BJ (cell line): ENCODE results near the gene MYO18A. TPM values are rescaled to one million over a fixed set of nuclear protein-coding genes. Genes with fewer than 3 reads are reported as not detected.

ENCODE experiments used
- CTCF ChIA-PET: fragments of 350-600 bp; formaldehyde crosslinking; extraction: SDS; loops from one replicate; lab custom pipeline; 2021; ENCODE audit warnings: antibody characterized with exemption, inconsistent platforms; lab: Yijun Ruan, JAX
- POLR2A ChIA-PET: fragments of 300-600 bp; sonication (Branson Sonifier 250); formaldehyde crosslinking; extraction: SDS; loops from one replicate; lab custom pipeline; 2021; ENCODE audit warnings: antibody characterized with exemption; lab: Charles Lee
- DNase-seq: peaks from one replicate; pipeline ENCODE4 v3.0.0-alpha.2; 2011; ENCODE audit warnings: low read depth
- H3K27me3 ChIP-seq: 2 replicates; pipeline ENCODE4 v1.6.0; 2011; ENCODE audit warnings: low read length; ENCODE audit not compliant: control insufficient read depth, insufficient read depth
- H3K36me3 ChIP-seq: 2 replicates; pipeline ENCODE4 v1.5.1; 2011; ENCODE audit warnings: low read length; ENCODE audit not compliant: control insufficient read depth, insufficient read depth
- H3K4me3 ChIP-seq: 2 replicates; pipeline ENCODE4 v1.5.1; 2011; ENCODE audit warnings: low read depth, mild to moderate bottlenecking, control low read depth, low read length
- polyA plus RNA-seq: library from polyadenylated mRNA; depleted of rRNA; stranded (reverse); fragments of >200 nt; gene quantifications from 2 replicates; pipeline ENCODE4 v1.2.3, GENCODE V29; 2011
- TF ChIP-seq, protein P1 (sequence below): IDR thresholded peaks from 2 replicates; pipeline ENCODE4 v1.5.1; 2011; ENCODE audit warnings: low read depth, mild to moderate bottlenecking, control low read depth, inconsistent platforms, low read length, moderate library complexity; ENCODE audit not compliant: insufficient read depth

MYO18A gene
- polyA plus RNA-seq, 1 experiment: 12.0 TPM

DNA sequence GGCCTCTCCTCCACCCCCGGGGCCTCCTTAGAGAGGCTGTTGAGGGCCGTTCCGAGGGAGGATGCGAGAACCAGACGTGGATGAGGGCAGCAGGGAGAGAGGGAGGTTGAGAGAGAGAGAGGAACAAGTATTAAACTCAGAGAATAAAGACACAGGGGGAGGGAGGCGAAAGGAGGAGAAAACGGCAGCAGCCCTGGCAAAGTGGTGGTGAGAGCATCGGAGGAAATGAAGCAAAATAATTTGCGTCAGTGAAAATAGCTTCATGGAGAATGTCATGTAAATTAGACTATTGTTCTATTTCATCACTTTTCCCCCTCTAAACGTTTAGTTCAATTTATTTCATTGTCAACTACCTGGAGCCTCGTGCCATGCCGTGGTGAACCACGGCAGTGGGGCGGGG is 99.2 kb downstream of the MYO18A start:
- CTCF ChIA-PET: no interaction called here
- TF ChIP-seq, protein P1, sequence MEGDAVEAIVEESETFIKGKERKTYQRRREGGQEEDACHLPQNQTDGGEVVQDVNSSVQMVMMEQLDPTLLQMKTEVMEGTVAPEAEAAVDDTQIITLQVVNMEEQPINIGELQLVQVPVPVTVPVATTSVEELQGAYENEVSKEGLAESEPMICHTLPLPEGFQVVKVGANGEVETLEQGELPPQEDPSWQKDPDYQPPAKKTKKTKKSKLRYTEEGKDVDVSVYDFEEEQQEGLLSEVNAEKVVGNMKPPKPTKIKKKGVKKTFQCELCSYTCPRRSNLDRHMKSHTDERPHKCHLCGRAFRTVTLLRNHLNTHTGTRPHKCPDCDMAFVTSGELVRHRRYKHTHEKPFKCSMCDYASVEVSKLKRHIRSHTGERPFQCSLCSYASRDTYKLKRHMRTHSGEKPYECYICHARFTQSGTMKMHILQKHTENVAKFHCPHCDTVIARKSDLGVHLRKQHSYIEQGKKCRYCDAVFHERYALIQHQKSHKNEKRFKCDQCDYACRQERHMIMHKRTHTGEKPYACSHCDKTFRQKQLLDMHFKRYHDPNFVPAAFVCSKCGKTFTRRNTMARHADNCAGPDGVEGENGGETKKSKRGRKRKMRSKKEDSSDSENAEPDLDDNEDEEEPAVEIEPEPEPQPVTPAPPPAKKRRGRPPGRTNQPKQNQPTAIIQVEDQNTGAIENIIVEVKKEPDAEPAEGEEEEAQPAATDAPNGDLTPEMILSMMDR: no peak
- POLR2A ChIA-PET: no interaction called here
- no peak overlapping the region for H3K4me3 ChIP-seq
- H3K27me3 ChIP-seq: no peaks in the 10 kb centered on the region
- peaks cover 31% of the 10 kb centered on the region for H3K36me3 ChIP-seq
- no peak for DNase-seq

DNA sequence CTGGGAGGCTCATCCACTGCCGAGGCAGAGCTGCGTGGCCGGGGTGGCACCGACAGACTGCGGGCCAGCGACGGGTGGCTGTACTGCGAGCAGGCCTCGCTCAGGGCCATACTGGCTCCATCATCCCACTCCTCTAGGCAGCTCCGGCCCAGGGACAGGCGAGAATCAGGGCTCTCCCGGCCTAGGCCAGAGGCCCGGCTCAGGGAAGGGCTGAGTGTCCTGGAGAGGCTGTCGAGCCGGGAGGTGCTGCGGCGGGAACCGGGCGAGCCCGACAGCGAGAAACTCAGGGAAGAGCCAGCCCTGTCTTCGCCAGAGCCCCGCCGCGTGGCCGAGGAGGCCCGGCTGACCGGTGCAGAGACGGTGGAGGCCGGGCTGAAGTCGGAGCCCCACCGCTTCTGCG is 99.9 kb downstream of the MYO18A start:
- peaks cover 31% of the 10 kb centered on the region for H3K36me3 ChIP-seq
- POLR2A ChIA-PET: no interaction called here
- TF ChIP-seq, protein P1: no peak
- H3K27me3 ChIP-seq: no peaks in the 10 kb centered on the region
- no peak overlapping the region for H3K4me3 ChIP-seq
- DNase-seq: no peak
- CTCF ChIA-PET: interaction anchor here (0.9 to 1.9 kb wide), 3 partner anchors 10 to 35 kb away, joined by 3 to 6 read pairs (median 5); no protein-coding TSS in a partner anchor

DNA sequence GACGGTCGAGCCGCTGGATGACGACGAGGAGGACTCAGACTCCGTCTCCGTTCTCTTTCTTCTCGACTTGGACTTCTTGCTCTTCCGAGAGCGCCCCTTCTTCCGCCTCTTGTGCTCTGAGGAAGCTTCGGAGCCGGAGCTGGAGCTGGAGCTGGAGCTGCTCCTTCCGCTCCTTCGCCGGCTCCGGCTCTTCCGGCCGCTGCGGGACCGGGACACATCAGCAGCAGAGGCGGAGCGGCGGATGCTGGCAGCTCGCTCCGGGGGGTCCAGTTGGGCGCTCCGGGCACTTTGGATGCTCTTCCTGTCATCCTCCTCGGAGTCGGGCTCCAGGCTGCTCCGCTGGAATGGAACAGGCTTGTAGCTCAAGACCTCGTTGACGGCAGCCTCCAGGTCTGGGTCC is 100.3 kb downstream of the MYO18A start:
- H3K4me3 ChIP-seq: no peak overlapping the region
- POLR2A ChIA-PET: no interaction called here
- TF ChIP-seq, protein P1: no peak
- peaks cover 29% of the 10 kb centered on the region for H3K36me3 ChIP-seq
- H3K27me3 ChIP-seq: no peaks in the 10 kb centered on the region
- CTCF ChIA-PET: interaction anchor here (0.9 to 1.9 kb wide), 3 partner anchors 10 to 35 kb away, joined by 3 to 6 read pairs (median 5); no protein-coding TSS in a partner anchor
- no peak for DNase-seq

DNA sequence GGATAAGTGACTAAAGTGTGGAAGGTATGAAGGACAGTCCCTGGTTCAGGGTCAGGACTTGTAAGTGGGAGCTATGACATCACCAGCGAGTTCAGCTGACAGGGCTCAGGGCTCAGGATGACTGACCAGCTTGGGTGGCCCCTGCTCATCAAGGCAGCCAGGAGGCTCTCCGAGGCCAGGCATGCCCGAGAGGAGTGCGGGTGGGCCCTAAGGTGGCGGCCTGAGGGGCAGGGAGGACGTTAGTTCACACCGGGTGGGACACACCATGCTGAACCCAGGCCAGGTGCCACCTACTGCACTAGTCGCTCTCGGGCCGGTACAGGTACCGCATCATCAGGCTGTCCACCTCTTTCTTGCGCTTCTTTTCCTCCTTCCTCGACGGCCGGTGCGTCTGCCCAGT is 100.8 kb downstream of the MYO18A start:
- no peaks in the 10 kb centered on the region for H3K27me3 ChIP-seq
- CTCF ChIA-PET: interaction anchor here (0.9 to 1.9 kb wide), 3 partner anchors 10 to 36 kb away, joined by 3 to 6 read pairs (median 5); no protein-coding TSS in a partner anchor
- TF ChIP-seq, protein P1: no peak
- H3K4me3 ChIP-seq: no peak overlapping the region
- peaks cover 29% of the 10 kb centered on the region for H3K36me3 ChIP-seq
- POLR2A ChIA-PET: interaction anchor here (0.6 kb wide), 1 partner anchor 53 kb away, joined by 3 read pairs; no protein-coding TSS in a partner anchor
- no peak for DNase-seq

DNA sequence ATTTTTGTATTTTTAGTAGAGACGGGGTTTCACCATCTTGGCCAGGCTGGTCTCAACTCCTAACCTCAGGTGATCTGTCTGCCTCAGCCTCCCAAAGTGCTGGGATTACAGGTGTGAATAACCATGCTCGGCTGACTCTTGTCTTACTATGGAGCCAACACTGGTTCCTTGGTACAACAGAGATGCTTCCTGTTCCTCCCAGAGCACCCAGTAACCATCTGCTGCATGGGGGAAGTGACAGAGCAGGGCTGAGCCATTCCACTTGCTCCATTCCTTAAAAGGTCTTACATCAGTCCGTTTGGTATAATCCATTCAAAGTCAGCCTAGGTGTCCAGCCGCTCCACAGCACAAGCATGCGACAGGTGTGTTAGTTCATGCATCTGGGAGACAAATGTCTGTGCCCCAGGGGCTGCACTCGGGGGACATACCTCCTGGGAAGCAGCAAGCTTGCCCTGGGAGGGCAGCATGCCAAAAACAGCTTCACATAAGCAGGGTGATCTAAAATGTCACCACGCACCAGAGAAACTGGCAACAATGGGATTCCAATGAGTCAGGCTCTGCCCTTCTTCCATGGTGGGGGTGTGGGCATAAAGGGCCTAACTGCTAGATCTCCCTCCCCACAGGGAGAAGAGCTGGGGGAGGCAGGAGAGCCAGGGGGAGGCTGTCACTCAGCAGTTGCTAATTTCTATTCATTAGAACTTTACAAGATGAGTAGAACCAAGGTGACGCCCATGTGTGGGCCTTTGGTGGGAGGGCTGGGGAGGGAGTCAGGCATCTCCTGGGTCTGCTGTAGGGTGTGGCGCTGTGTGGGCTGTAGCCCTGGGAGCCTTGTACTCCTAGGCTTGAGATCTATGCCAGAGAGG is 101.8 kb downstream of the MYO18A start:
- H3K4me3 ChIP-seq: no peak overlapping the region
- TF ChIP-seq, protein P1: no peak
- POLR2A ChIA-PET: interaction anchor here (0.6 kb wide), 1 partner anchor 54 kb away, joined by 3 read pairs; no protein-coding TSS in a partner anchor
- peaks cover 28% of the 10 kb centered on the region for H3K36me3 ChIP-seq
- CTCF ChIA-PET: interaction anchor here (1.4 to 2.7 kb wide), 2 partner anchors 34 to 38 kb away, joined by 5 to 13 read pairs; no protein-coding TSS in a partner anchor
- no peaks in the 10 kb centered on the region for H3K27me3 ChIP-seq
- no peak for DNase-seq
